Heart left ventricle (tissue), 16 donors: ENCODE results near the gene REXO1. TPM values are rescaled to one million over a fixed set of nuclear protein-coding genes. Genes with fewer than 3 reads are reported as not detected.

Experiments
- ATAC-seq, 4 donors: fragments of 200-7000 bp; cut with Tn5 transposase; one replicate each; pipeline ENCODE4 v1.9.1; 2020 to 2022; ENCODE audit warnings: moderate library complexity in 4 of 4, mild to moderate bottlenecking in 3 of 4, moderate number of reproducible peaks in 1 of 4
- DNase-seq, 5 donors: peaks; one replicate each; pipeline ENCODE4 v3.0.0-alpha.2; 2020
- H3K27ac ChIP-seq, 12 donors: fragments of 200-600 bp; sonication (generic) in 4 of 12; one replicate each; pipeline versions ENCODE4 v1.5.0 to v1.8.0; 2016 to 2022; ENCODE audit warnings: mild to moderate bottlenecking in 2 of 12
- H3K27me3 ChIP-seq, 9 donors: fragments of 200-600 bp; sonication (generic) in 2 of 9; one replicate each; pipeline versions ENCODE4 v1.5.1 to v1.8.0; 2016 to 2022; ENCODE audit warnings: mild to moderate bottlenecking in 3 of 9
- H3K36me3 ChIP-seq, 9 donors: fragments of 200-600 bp; sonication (generic) in 2 of 9; one replicate each; pipeline versions ENCODE4 v1.5.0 to v1.8.0; 2018 to 2022; ENCODE audit warnings: mild to moderate bottlenecking in 2 of 9
- H3K4me1 ChIP-seq, 12 donors: fragments of 200-600 bp; sonication (generic) in 4 of 12; one replicate each; pipeline versions ENCODE4 v1.5.0 to v1.8.0; 2016 to 2022; ENCODE audit warnings: mild to moderate bottlenecking in 3 of 12
- H3K4me3 ChIP-seq, 12 donors: fragments of 200-600 bp; sonication (generic) in 4 of 12; one replicate each; pipeline versions ENCODE4 v1.5.0 to v1.8.0; 2017 to 2022; ENCODE audit warnings: mild to moderate bottlenecking in 9 of 12, moderate library complexity in 4 of 12
- H3K9me3 ChIP-seq, 12 donors: fragments of 200-600 bp; sonication (generic) in 4 of 12; one replicate each; pipeline versions ENCODE4 v1.5.0 to v1.8.0; 2016 to 2022; ENCODE audit warnings: mild to moderate bottlenecking in 1 of 12
- POLR2A ChIP-seq, 2 donors: fragments of 450-650 bp; IDR thresholded peaks; one replicate each; pipeline ENCODE4 v1.6.1; 2017; ENCODE audit warnings: antibody characterized with exemption in 2 of 2, mild to moderate bottlenecking in 2 of 2, moderate library complexity in 2 of 2
- WGBS, 4 donors: extraction: QIAGEN DNeasy Blood & Tissue Kit in 2 of 4; methylation state at CpG; one replicate each; pipeline versions ENCODE4 v1.1.5 to v1.1.7; 2013 to 2018; 5-methylcytosine and 5-hydroxymethylcytosine counted together
- intact Hi-C, 10 donors: fragments of 100-400 bp; cut with DNase I; formaldehyde crosslinking; loops; one replicate each; pipeline versions ENCODE4 v1.11.1 to v1.14.2; 2022
- polyA plus RNA-seq, 2 donors: library from polyadenylated mRNA; stranded (reverse); fragments of 200-250 nt; gene quantifications; one replicate each; pipeline ENCODE4 v1.2.3, GENCODE V29; 2013
- total RNA-seq, 9 donors: library from RNA; depleted of rRNA in 2 of 9; stranded (reverse); fragments of >200 nt in 2 of 9; fragmentation: NEBNext Ultra II Directional in 3 of 9; extraction: Animal tissue kit (Norgen Biotek cat#: 25700) in 3 of 9; gene quantifications; one replicate each; pipeline versions ENCODE4 v1.1.0 to v1.2.4, GENCODE V29; 2016 to 2023
- TF ChIP-seq, protein P1 (sequence below), 12 donors: fragments of 200-600 bp; sonication (generic) in 4 of 12; IDR thresholded peaks; one replicate each; pipeline versions ENCODE4 v1.5.0 to v1.8.0; 2018 to 2022; ENCODE audit warnings: antibody characterized with exemption in 12 of 12, mild to moderate bottlenecking in 5 of 12
- donor health status: ischemic (EF 13 %, LVEDD 7.1; RV severe dilation, severe dysfunction).
- donor health status: healthy with polysubstance abuse.
- donor health status: DM: no; HTN: yes; CAD: no.
- donor health status: DM: no; HTN: no; CAD: no.
- donor health status: ischemic (EF 25% LVEDD 6.9; RV normal size, moderate dysfunction).
- donor health status: ischemic (EF 25% LVEDD 5.7; RV mildly dilated, moderate dysfunction).
- donor health status: healthy.
- donor health status: DM: yes; HTN: yes; CAD: no.
- donor health status: ischemic (EF 35%, LVEDD 5.7; RV mildly dilated, moderate dysfunction).
- donor health status: nonischemic (EF 11% LVEDD 7.7; RV severe dilation, severe dysfunction).
- donor health status: DM: yes; HTN: yes; CAD: no.
- donor health status: PGD.
- donor health status: ischemic (EF 29% LVEDD 5.4; RV normal size, mild dysfunction).
- donor health status: nonischemic (EF 23%, LVEDD 6.1; RV moderate dilation, normal function).

Gene REXO1
- total and polyA plus RNA-seq, 11 donors = 13.2 to 22.4 (median 16.4) TPM

- intact Hi-C loops = loop anchor here in 1 of 10 donors (5.0 kb wide), 1 partner anchor 144 kb away; no protein-coding TSS in a partner anchor
- WGBS, 4 donors = 92 to 93% (median 93%) methylated on average over 32 to 36 of the region's 36 CpGs
- Histone ChIP-seq H3K27me3 (no peaks in the 10 kb centered on the region), H3K4me3 (no peak overlapping the region), H3K27ac (no peak overlapping the region), H3K4me1 (peaks cover 0 to 22% (median 11%) of the 10 kb centered on the region in 12 donors), H3K9me3 (no peaks in the 10 kb centered on the region), H3K36me3 (peaks cover 5 to 75% (median 67%) of the 10 kb centered on the region in 9 donors)
- TF ChIP-seq, protein P1, sequence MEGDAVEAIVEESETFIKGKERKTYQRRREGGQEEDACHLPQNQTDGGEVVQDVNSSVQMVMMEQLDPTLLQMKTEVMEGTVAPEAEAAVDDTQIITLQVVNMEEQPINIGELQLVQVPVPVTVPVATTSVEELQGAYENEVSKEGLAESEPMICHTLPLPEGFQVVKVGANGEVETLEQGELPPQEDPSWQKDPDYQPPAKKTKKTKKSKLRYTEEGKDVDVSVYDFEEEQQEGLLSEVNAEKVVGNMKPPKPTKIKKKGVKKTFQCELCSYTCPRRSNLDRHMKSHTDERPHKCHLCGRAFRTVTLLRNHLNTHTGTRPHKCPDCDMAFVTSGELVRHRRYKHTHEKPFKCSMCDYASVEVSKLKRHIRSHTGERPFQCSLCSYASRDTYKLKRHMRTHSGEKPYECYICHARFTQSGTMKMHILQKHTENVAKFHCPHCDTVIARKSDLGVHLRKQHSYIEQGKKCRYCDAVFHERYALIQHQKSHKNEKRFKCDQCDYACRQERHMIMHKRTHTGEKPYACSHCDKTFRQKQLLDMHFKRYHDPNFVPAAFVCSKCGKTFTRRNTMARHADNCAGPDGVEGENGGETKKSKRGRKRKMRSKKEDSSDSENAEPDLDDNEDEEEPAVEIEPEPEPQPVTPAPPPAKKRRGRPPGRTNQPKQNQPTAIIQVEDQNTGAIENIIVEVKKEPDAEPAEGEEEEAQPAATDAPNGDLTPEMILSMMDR (IDR thresholded peaks at IDR 0.05) = no peak
- TF ChIP-seq POLR2A (IDR thresholded peaks at IDR 0.05) = no peak
- DNase-seq (peak in 1 of 5 donors; percentile 23), ATAC-seq (no peak)
Measured at GRCh38 chr19:1816530-1817298, 31.6 kb downstream of the REXO1 start.

GRCh38 chr19:1815605-1816529 is 32.4 kb downstream of the REXO1 start:
- Histone ChIP-seq H3K4me3 (no peak overlapping the region), H3K36me3 (peaks cover 5 to 67% (median 61%) of the 10 kb centered on the region in 9 donors), H3K27ac (no peak overlapping the region), H3K9me3 (no peaks in the 10 kb centered on the region), H3K27me3 (no peaks in the 10 kb centered on the region), H3K4me1 (peaks cover 0 to 26% (median 13%) of the 10 kb centered on the region in 12 donors)
- ATAC-seq (no peak), DNase-seq (peak in 1 of 5 donors; percentile 26)
- intact Hi-C loops = loop anchor here in 1 of 10 donors (5.0 kb wide), 1 partner anchor 144 kb away; no protein-coding TSS in a partner anchor
- TF ChIP-seq POLR2A (IDR thresholded peaks at IDR 0.05) = no peak
- TF ChIP-seq, protein P1 (IDR thresholded peaks at IDR 0.05) = no peak
- 89 to 92% (median 92%) methylated on average over 47 to 61 of the region's 61 CpGs for WGBS, 4 donors

GRCh38 chr19:1814833-1815604 is 33.3 kb downstream of the REXO1 start:
- Histone ChIP-seq H3K9me3 (no peaks in the 10 kb centered on the region), H3K4me3 (no peak overlapping the region), H3K27ac (no peak overlapping the region), H3K4me1 (peaks cover 0 to 26% (median 13%) of the 10 kb centered on the region in 12 donors), H3K27me3 (no peaks in the 10 kb centered on the region), H3K36me3 (peaks cover 5 to 58% (median 53%) of the 10 kb centered on the region in 9 donors)
- ATAC-seq = no peak
- TF ChIP-seq, protein P1 (IDR thresholded peaks at IDR 0.05) = no peak
- peak in 1 of 5 donors; percentile 24 for DNase-seq
- intact Hi-C loops = loop anchor here in 1 of 10 donors (5.0 kb wide), 1 partner anchor 143 kb away; no protein-coding TSS in a partner anchor
- 85 to 89% (median 87%) methylated on average over 26 of the region's 26 CpGs for WGBS, 4 donors
